CD4-positive, alpha-beta T cell (primary cell): Measurements from ENCODE around the gene DNM1L. TPM values are rescaled to one million over a fixed set of nuclear protein-coding genes. Genes with fewer than 3 reads are reported as not detected.

Experiments
- ATAC-seq: fragments of 200-7000 bp; cut with Tn5 transposase; one replicate; pipeline ENCODE4 v1.10.0; 2022; ENCODE audit warnings: mild to moderate bottlenecking; ENCODE audit not compliant: poor library complexity
- CTCF ChIA-PET: fragments of 350-600 bp; sonication (Branson Sonifier 250); formaldehyde crosslinking; loops from one replicate; lab custom pipeline; 2021; ENCODE audit warnings: antibody characterized with exemption, inconsistent platforms; lab: Charles Lee
- POLR2A ChIA-PET: fragments of 350-600 bp; sonication (Branson Sonifier 250); formaldehyde crosslinking; loops from one replicate; lab custom pipeline; 2021; ENCODE audit warnings: antibody characterized with exemption, inconsistent platforms; lab: Charles Lee
- DNase-seq, 14 experiments: peaks; one replicate each; pipeline ENCODE4 v3.0.0-alpha.2; 2013 to 2020; ENCODE audit warnings: mixed read lengths in 2 of 14
- H3K27ac ChIP-seq, 2 donors: one replicate each; pipeline versions ENCODE4 v1.5.1 to v1.7.0; 2013; ENCODE audit warnings: low read length in 2 of 2, low read depth in 1 of 2, mild to moderate bottlenecking in 1 of 2
- H3K27me3 ChIP-seq, 2 experiments: 1 replicate in 1 of 2; 2 replicates in 1 of 2; pipeline versions ENCODE4 v1.6.1 to v1.7.0; 2013; ENCODE audit warnings: low read length in 2 of 2, control low read depth in 1 of 2, mild to moderate bottlenecking in 1 of 2, moderate library complexity in 1 of 2; ENCODE audit not compliant: insufficient read depth in 2 of 2, control insufficient read depth in 1 of 2
- H3K36me3 ChIP-seq: one replicate; pipeline ENCODE4 v1.6.1; 2013; ENCODE audit warnings: low read length, control low read depth; ENCODE audit not compliant: insufficient read depth
- H3K4me1 ChIP-seq: one replicate; pipeline ENCODE4 v1.6.1; 2013; ENCODE audit warnings: low read length, control low read depth; ENCODE audit not compliant: insufficient read depth
- H3K4me3 ChIP-seq: one replicate; pipeline ENCODE4 v1.5.1; 2013; ENCODE audit warnings: mild to moderate bottlenecking, low read length, moderate library complexity
- H3K9me3 ChIP-seq, 2 experiments: 1 replicate in 1 of 2; 2 replicates in 1 of 2; pipeline versions ENCODE4 v1.6.1 to v1.7.0; 2013; ENCODE audit warnings: low read length in 2 of 2, mild to moderate bottlenecking in 2 of 2, control low read depth in 1 of 2, moderate library complexity in 1 of 2; ENCODE audit not compliant: control insufficient read depth in 1 of 2, insufficient read depth in 1 of 2
- H3K27ac Mint-ChIP-seq: one replicate; pipeline ENCODE4 v1.8.0; 2020; ENCODE audit warnings: mixed read lengths
- H3K27me3 Mint-ChIP-seq: one replicate; pipeline ENCODE4 v1.8.0; 2021; ENCODE audit warnings: mixed read lengths
- H3K36me3 Mint-ChIP-seq: one replicate; pipeline ENCODE4 v1.8.0; 2021; ENCODE audit warnings: low read depth, mixed read lengths
- H3K4me1 Mint-ChIP-seq: one replicate; pipeline ENCODE4 v1.8.0; 2021; ENCODE audit warnings: low read depth, mixed read lengths
- H3K4me3 Mint-ChIP-seq: one replicate; pipeline ENCODE4 v1.8.0; 2020; ENCODE audit warnings: mild to moderate bottlenecking, mixed read lengths
- H3K9me3 Mint-ChIP-seq: one replicate; pipeline ENCODE4 v1.8.0; 2020; ENCODE audit warnings: mixed read lengths
- intact Hi-C, 2 experiments: fragments of 100-400 bp; cut with DNase I in 1 of 2; cut with micrococcal nuclease in 1 of 2; formaldehyde crosslinking; loops; one replicate each; pipeline versions ENCODE4 v1.15.1 to v1.9.0; 2023 to 2025; cut with DNase I, micrococcal nuclease
- polyA plus RNA-seq, 2 donors: library from polyadenylated mRNA; unstranded; fragments of 120-200 nt; gene quantifications; one replicate each; pipeline ENCODE4 v1.2.1, GENCODE V29; 2013
- total RNA-seq, 174 experiments: library from RNA in 2 of 174; stranded (reverse) in 2 of 174; gene quantifications; one replicate each; pipeline ENCODE4 v1.2.3 and lab custom pipeline; 2021 to 2026
- TF ChIP-seq, protein P1 (sequence below): fragments of 200-600 bp; IDR thresholded peaks from one replicate; pipeline ENCODE4 v1.8.0; 2022; ENCODE audit warnings: antibody characterized with exemption, mild to moderate bottlenecking

Gene DNM1L
- total RNA-seq: 10 to 100 TPM; 70.9 to 74.6 TPM
- polyA plus RNA-seq (2013, experiment 1 of 2): 53.1 TPM
- polyA plus RNA-seq (2013, experiment 2 of 2): 62.0 TPM
- total RNA-seq (lab: John Stamatoyannopoulos, UW): 67.8 to 167 (median 107) reads per million in 172 experiments

GRCh38 chr12:32679091-32679919 lies at the start of gene DNM1L:
TSS of gene DNM1L (plus strand) at chr12:32679301. CDS start at chr12:32679364, 63 bp downstream.
- intact Hi-C loops: loop anchor here (2.0 to 10.0 kb wide), 11 partner anchors 75 to 1982 kb away; partner anchors contain the start of genes ALG10 (in 1 of the 2), CAPRIN2 (in 1 of the 2), DDX11 (in 1 of the 2) and ETFBKMT (in 1 of the 2)
- H3K9me3 Mint-ChIP-seq: no peaks in the 10 kb centered on the region
- CTCF ChIA-PET: interaction anchor here (1.0 to 1.3 kb wide), 4 partner anchors 75 to 1343 kb away, joined by 3 read pairs; partner anchors contain the start of gene ALG10

GRCh38 chr12:32641287-32641901 lies 37.7 kb upstream of the DNM1L start:
- Mint-ChIP-seq H3K27ac (no peak overlapping the region), H3K4me3 (no peak overlapping the region), H3K9me3 (no peaks in the 10 kb centered on the region), H3K36me3 (no peaks in the 10 kb centered on the region), H3K27me3 (no peaks in the 10 kb centered on the region), H3K4me1 (no peaks in the 10 kb centered on the region)
- Histone ChIP-seq H3K36me3 (no peaks in the 10 kb centered on the region), H3K4me1 (no peaks in the 10 kb centered on the region), H3K4me3 (no peak overlapping the region), H3K27me3 (no peaks in the 10 kb centered on the region), H3K27ac (no peak overlapping the region), H3K9me3 (no peaks in the 10 kb centered on the region)
- POLR2A ChIA-PET: no interaction called here
- intact Hi-C loops: no loop called here
- ATAC-seq (no peak), DNase-seq (no peak)
- TF ChIP-seq, protein P1, sequence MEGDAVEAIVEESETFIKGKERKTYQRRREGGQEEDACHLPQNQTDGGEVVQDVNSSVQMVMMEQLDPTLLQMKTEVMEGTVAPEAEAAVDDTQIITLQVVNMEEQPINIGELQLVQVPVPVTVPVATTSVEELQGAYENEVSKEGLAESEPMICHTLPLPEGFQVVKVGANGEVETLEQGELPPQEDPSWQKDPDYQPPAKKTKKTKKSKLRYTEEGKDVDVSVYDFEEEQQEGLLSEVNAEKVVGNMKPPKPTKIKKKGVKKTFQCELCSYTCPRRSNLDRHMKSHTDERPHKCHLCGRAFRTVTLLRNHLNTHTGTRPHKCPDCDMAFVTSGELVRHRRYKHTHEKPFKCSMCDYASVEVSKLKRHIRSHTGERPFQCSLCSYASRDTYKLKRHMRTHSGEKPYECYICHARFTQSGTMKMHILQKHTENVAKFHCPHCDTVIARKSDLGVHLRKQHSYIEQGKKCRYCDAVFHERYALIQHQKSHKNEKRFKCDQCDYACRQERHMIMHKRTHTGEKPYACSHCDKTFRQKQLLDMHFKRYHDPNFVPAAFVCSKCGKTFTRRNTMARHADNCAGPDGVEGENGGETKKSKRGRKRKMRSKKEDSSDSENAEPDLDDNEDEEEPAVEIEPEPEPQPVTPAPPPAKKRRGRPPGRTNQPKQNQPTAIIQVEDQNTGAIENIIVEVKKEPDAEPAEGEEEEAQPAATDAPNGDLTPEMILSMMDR: no peak
- CTCF ChIA-PET: no interaction called here

More at GRCh38 chr12:32679091-32679919, at the start of gene DNM1L:
- peaks cover 11% of the 10 kb centered on the region for H3K36me3 Mint-ChIP-seq
- DNase-seq: peak; percentile 84 to 96 (median 90)
- H3K4me3 Mint-ChIP-seq: peak within 1 kb of the TSS; percentile 94
- Histone ChIP-seq H3K27ac (peak within 1 kb of the TSS; percentile 67 to 73), H3K4me1 (peaks cover 11% of the 10 kb centered on the region), H3K9me3 (no peaks in the 10 kb centered on the region), H3K27me3 (no peaks in the 10 kb centered on the region), H3K4me3 (peak within 1 kb of the TSS; percentile 79), H3K36me3 (no peaks in the 10 kb centered on the region)
- TF ChIP-seq, protein P1: no peak
- POLR2A ChIA-PET: interaction anchor here (1.9 to 2.0 kb wide), 2 partner anchors 76 to 1343 kb away, joined by 10 to 17 read pairs; partner anchors contain the start of genes ALG10 and YARS2
- peak; percentile 98 for ATAC-seq
- peak within 1 kb of the TSS; percentile 84 for H3K27ac Mint-ChIP-seq
- H3K4me1 Mint-ChIP-seq: peaks cover 36% of the 10 kb centered on the region
- H3K27me3 Mint-ChIP-seq: no peaks in the 10 kb centered on the region

GRCh38 chr12:32644431-32644830 lies 34.7 kb upstream of the DNM1L start:
- intact Hi-C loops: no loop called here
- Histone ChIP-seq H3K27ac (no peak overlapping the region), H3K9me3 (no peaks in the 10 kb centered on the region), H3K4me3 (no peak overlapping the region), H3K4me1 (no peaks in the 10 kb centered on the region), H3K27me3 (no peaks in the 10 kb centered on the region), H3K36me3 (no peaks in the 10 kb centered on the region)
- H3K36me3 Mint-ChIP-seq: no peaks in the 10 kb centered on the region
- H3K4me3 Mint-ChIP-seq: no peak overlapping the region
- no peak overlapping the region for H3K27ac Mint-ChIP-seq
- TF ChIP-seq, protein P1: no peak
- no peak for ATAC-seq
- DNase-seq: no peak
- ChIA-PET CTCF (no interaction called here), POLR2A (no interaction called here)
- no peaks in the 10 kb centered on the region for H3K4me1 Mint-ChIP-seq
- no peaks in the 10 kb centered on the region for H3K27me3 Mint-ChIP-seq
- H3K9me3 Mint-ChIP-seq: no peaks in the 10 kb centered on the region
